Sigmoid colon (tissue), 7 donors: ENCODE measurements around the gene DNAAF1. TPM values are rescaled to one million over a fixed set of nuclear protein-coding genes. Genes with fewer than 3 reads are reported as not detected.

Source experiments
- DNase-seq: peaks from one replicate; pipeline ENCODE4 v3.0.0-alpha.2; 2019
- H3K27ac ChIP-seq, 4 donors: fragments of 200-600 bp; sonication (generic); one replicate each; pipeline ENCODE4 v1.5.1; 2016 to 2019; ENCODE audit warnings: mild to moderate bottlenecking in 1 of 4
- H3K27me3 ChIP-seq, 3 donors: fragments of 200-600 bp; sonication (generic); one replicate each; pipeline ENCODE4 v1.5.1; 2019; ENCODE audit warnings: mild to moderate bottlenecking in 1 of 3
- H3K36me3 ChIP-seq, 4 donors: fragments of 200-600 bp; sonication (generic); one replicate each; pipeline ENCODE4 v1.5.1; 2016 to 2019
- H3K4me1 ChIP-seq, 4 donors: fragments of 200-600 bp; sonication (generic); one replicate each; pipeline ENCODE4 v1.5.1; 2017 to 2019
- H3K4me3 ChIP-seq, 4 donors: fragments of 200-600 bp; sonication (generic); one replicate each; pipeline ENCODE4 v1.5.1; 2017 to 2019; ENCODE audit warnings: mild to moderate bottlenecking in 2 of 4, moderate library complexity in 1 of 4
- H3K9me3 ChIP-seq, 4 donors: fragments of 200-600 bp in 3 of 4; sonication (generic) in 3 of 4; one replicate each; pipeline versions ENCODE4 v1.5.1 to v1.6.1; 2013 to 2019
- EP300 ChIP-seq, 4 donors: sonication (generic); formaldehyde crosslinking; IDR thresholded peaks; one replicate each; pipeline ENCODE4 v1.6.1; 2017; ENCODE audit warnings: antibody characterized with exemption in 4 of 4
- POLR2A ChIP-seq, 2 donors: fragments of 450-650 bp; IDR thresholded peaks; one replicate each; pipeline ENCODE4 v1.6.1; 2016; ENCODE audit warnings: antibody characterized with exemption in 2 of 2, mild to moderate bottlenecking in 2 of 2, moderate library complexity in 2 of 2
- POLR2AphosphoS5 ChIP-seq, 4 donors: sonication (generic); formaldehyde crosslinking; IDR thresholded peaks; one replicate each; pipeline ENCODE4 v1.6.1; 2017; ENCODE audit warnings: antibody characterized with exemption in 4 of 4
- WGBS, 2 donors: extraction: QIAGEN DNeasy Blood & Tissue Kit; methylation state at CpG; one replicate each; pipeline ENCODE4 v1.1.7; 2013; 5-methylcytosine and 5-hydroxymethylcytosine counted together
- intact Hi-C: fragments of 100-400 bp; cut with DNase I; formaldehyde crosslinking; loops from one replicate; pipeline ENCODE4 v1.15.1; 2023
- polyA plus RNA-seq, 3 donors: library from polyadenylated mRNA; stranded (reverse); fragments of 200-250 nt; gene quantifications; one replicate each; pipeline ENCODE4 v1.2.3, GENCODE V29; 2013
- total RNA-seq, 4 donors: library from RNA; depleted of rRNA; stranded (reverse); fragments of >200 nt; gene quantifications; one replicate each; pipeline ENCODE4 v1.1.0, GENCODE V29; 2016
- TF ChIP-seq, protein P1 (sequence below), 4 experiments: fragments of 450-650 bp in 3 of 4; fragments of 200-600 bp in 1 of 4; IDR thresholded peaks; one replicate each; pipeline ENCODE4 v1.5.1; 2016 to 2019; ENCODE audit warnings: antibody characterized with exemption in 4 of 4, mild to moderate bottlenecking in 3 of 4, moderate library complexity in 2 of 4
- donor health status: healthy with polysubstance abuse.
- donor health status: Bipolar disorder and iron deficiency.
- donor health status: healthy.

Gene DNAAF1
- total and polyA plus RNA-seq, 7 donors = 0.15 to 0.36 TPM; not detected in 5

GRCh38 chr16:84155771-84156170 is 10.7 kb downstream of the DNAAF1 start:
- TF ChIP-seq POLR2A (IDR thresholded peaks at IDR 0.05) (no peak), EP300 (IDR thresholded peaks at IDR 0.05) (no peak)
- TF ChIP-seq, protein P1, sequence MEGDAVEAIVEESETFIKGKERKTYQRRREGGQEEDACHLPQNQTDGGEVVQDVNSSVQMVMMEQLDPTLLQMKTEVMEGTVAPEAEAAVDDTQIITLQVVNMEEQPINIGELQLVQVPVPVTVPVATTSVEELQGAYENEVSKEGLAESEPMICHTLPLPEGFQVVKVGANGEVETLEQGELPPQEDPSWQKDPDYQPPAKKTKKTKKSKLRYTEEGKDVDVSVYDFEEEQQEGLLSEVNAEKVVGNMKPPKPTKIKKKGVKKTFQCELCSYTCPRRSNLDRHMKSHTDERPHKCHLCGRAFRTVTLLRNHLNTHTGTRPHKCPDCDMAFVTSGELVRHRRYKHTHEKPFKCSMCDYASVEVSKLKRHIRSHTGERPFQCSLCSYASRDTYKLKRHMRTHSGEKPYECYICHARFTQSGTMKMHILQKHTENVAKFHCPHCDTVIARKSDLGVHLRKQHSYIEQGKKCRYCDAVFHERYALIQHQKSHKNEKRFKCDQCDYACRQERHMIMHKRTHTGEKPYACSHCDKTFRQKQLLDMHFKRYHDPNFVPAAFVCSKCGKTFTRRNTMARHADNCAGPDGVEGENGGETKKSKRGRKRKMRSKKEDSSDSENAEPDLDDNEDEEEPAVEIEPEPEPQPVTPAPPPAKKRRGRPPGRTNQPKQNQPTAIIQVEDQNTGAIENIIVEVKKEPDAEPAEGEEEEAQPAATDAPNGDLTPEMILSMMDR (IDR thresholded peaks at IDR 0.05) = no peak
- intact Hi-C loops = no loop called here
- 89 to 92% methylated on average over 6 of the region's 6 CpGs for whole genome bisulfite sequencing, 2 donors

DNA sequence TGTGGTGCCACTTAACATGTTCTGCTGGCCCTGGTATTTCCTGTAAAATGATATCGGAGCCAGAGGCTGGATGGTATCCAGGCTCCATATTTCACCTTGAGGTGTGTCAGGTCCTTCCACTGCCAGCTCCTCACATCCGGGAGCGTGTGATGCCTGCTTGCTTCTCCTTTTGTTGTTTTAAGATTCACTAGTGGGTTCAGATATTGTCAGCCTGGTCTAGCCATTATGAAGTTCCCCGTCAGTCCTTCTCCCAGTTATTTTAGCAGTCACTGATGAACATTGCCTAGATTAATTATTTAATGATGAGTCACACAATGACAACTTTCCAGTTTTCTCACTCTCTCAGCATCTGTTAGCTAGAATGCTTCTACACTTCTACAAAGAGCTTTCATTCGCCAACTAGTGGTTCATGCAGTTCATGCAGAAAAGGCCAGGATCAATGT is 11.3 kb downstream of the DNAAF1 start:
- H3K9me3 ChIP-seq = no peaks in the 10 kb centered on the region
- peaks cover 0 to 15% (median 0%) of the 10 kb centered on the region in 3 donors for H3K27me3 ChIP-seq
- H3K4me3 ChIP-seq = no peak overlapping the region
- no peaks in the 10 kb centered on the region for H3K36me3 ChIP-seq
- no peak overlapping the region for H3K27ac ChIP-seq
- intact Hi-C loops = no loop called here
- TF ChIP-seq POLR2AphosphoS5 (IDR thresholded peaks at IDR 0.05) (no peak), POLR2A (IDR thresholded peaks at IDR 0.05) (no peak)
- no peaks in the 10 kb centered on the region for H3K4me1 ChIP-seq
- 60 to 77% methylated on average over 5 of the region's 5 CpGs for WGBS, 2 donors
- DNase-seq = no peak

More at GRCh38 chr16:84155771-84156170, 10.7 kb downstream of the DNAAF1 start:
- H3K27ac ChIP-seq = no peak overlapping the region
- H3K4me1 ChIP-seq = no peaks in the 10 kb centered on the region
- no peaks in the 10 kb centered on the region for H3K9me3 ChIP-seq
- H3K4me3 ChIP-seq = no peak overlapping the region
- H3K27me3 ChIP-seq = peaks cover 0 to 9% (median 0%) of the 10 kb centered on the region in 3 donors
- H3K36me3 ChIP-seq = no peaks in the 10 kb centered on the region
- DNase-seq = no peak

DNA sequence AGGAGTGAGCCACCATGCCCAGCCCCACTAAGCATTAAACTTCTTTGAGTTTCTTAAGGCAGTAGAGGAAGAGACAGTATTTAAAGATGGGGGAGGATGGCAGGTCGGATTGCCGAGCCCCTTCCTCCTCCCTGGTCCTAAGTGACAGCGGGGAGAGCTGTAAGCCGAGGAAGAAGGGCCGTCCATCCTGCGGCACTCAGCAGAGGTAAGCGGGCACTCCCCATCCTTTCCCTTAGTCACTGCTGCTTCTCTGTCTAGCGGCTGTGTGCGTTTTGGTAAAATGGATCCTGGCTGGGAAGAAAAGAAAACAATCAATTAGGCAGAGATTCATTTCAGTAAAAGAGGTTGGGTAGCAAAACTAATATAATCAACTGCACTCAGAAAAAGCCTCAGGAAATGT is 13.9 kb downstream of the DNAAF1 start:
- Histone ChIP-seq H3K27me3 (peaks cover 0 to 17% (median 0%) of the 10 kb centered on the region in 3 donors), H3K4me1 (no peaks in the 10 kb centered on the region), H3K27ac (no peak overlapping the region), H3K4me3 (no peak overlapping the region), H3K36me3 (no peaks in the 10 kb centered on the region), H3K9me3 (no peaks in the 10 kb centered on the region)
- no peak for DNase-seq
- TF ChIP-seq EP300 (IDR thresholded peaks at IDR 0.05) (no peak), POLR2AphosphoS5 (IDR thresholded peaks at IDR 0.05) (no peak), POLR2A (IDR thresholded peaks at IDR 0.05) (no peak)
- TF ChIP-seq, protein P1 (IDR thresholded peaks at IDR 0.05) = no peak
- intact Hi-C loops = no loop called here
- WGBS, 2 donors = 29 to 41% methylated on average over 9 of the region's 9 CpGs

- Histone ChIP-seq H3K36me3 (no peaks in the 10 kb centered on the region), H3K27me3 (peaks cover 0 to 17% (median 0%) of the 10 kb centered on the region in 3 donors), H3K27ac (no peak overlapping the region), H3K4me3 (no peak overlapping the region), H3K4me1 (no peaks in the 10 kb centered on the region), H3K9me3 (no peaks in the 10 kb centered on the region)
- no peak for TF ChIP-seq POLR2A (IDR thresholded peaks at IDR 0.05)
- TF ChIP-seq, protein P1 (IDR thresholded peaks at IDR 0.05) = no peak
- TF ChIP-seq POLR2AphosphoS5 (IDR thresholded peaks at IDR 0.05) = no peak
- TF ChIP-seq EP300 (IDR thresholded peaks at IDR 0.05) = no peak
- DNase-seq = no peak
- intact Hi-C loops = no loop called here
- WGBS, 2 donors = 54 to 74% methylated on average over 1 of the region's 1 CpG
Observed at GRCh38 chr16:84159800-84160199, 14.7 kb downstream of the DNAAF1 start.

GRCh38 chr16:84161037-84161436 is 15.9 kb downstream of the DNAAF1 start:
- H3K4me3 ChIP-seq = no peak overlapping the region
- H3K36me3 ChIP-seq = no peaks in the 10 kb centered on the region
- no peak overlapping the region for H3K27ac ChIP-seq
- DNase-seq = no peak
- TF ChIP-seq POLR2A (IDR thresholded peaks at IDR 0.05) (no peak), POLR2AphosphoS5 (IDR thresholded peaks at IDR 0.05) (no peak), EP300 (IDR thresholded peaks at IDR 0.05) (no peak)
- TF ChIP-seq, protein P1 (IDR thresholded peaks at IDR 0.05) = no peak
- intact Hi-C loops = no loop called here
- H3K9me3 ChIP-seq = no peaks in the 10 kb centered on the region
- no peaks in the 10 kb centered on the region for H3K4me1 ChIP-seq
- peaks cover 0 to 17% (median 0%) of the 10 kb centered on the region in 3 donors for H3K27me3 ChIP-seq
- 84 to 86% methylated on average over 10 of the region's 10 CpGs for WGBS, 2 donors
